ENCODE results near the gene PDCD7.

GRCh38 chr15:65110676-65111292, 22.8 kb downstream of the PDCD7 start:
- no peak for TF ChIP-seq POLR2A (IDR thresholded peaks at IDR 0.05; ENCODE audit: low read depth, low read length)
- TF ChIP-seq CTCF (conservative IDR thresholded peaks at IDR 0.05; ENCODE audit: low read depth, low read length), result no peak
- no peak for TF ChIP-seq SMC3 (IDR thresholded peaks at IDR 0.05; ENCODE audit: low read depth, low read length)
- TF ChIP-seq RCOR1 (IDR thresholded peaks at IDR 0.05; ENCODE audit: insufficient replicate concordance, low read length), result no peak
- no peak for TF ChIP-seq MAFK (IDR thresholded peaks at IDR 0.05; ENCODE audit: low read depth, low read length)
- peak; percentile 82 for TF ChIP-seq CEBPB (IDR thresholded peaks at IDR 0.05; ENCODE audit: low read depth, low read length)
- TF ChIP-seq RAD21 (IDR thresholded peaks at IDR 0.05; ENCODE audit: low read length), result no peak
- peak; percentile 11; the same call in 1 of the 2 replicates for TF ChIP-seq BHLHE40 (IDR thresholded peaks at IDR 0.05; ENCODE audit: low read depth, low read length)
- TF ChIP-seq ELK1 (IDR thresholded peaks at IDR 0.05; ENCODE audit: borderline replicate concordance, low read depth, low read length), result no peak
- peak; percentile 59 for TF ChIP-seq FOS (IDR thresholded peaks at IDR 0.05; ENCODE audit: low read depth, low read length)
- no peak for TF ChIP-seq RFX5 (IDR thresholded peaks at IDR 0.05; ENCODE audit: low read depth, low read length)
- TF ChIP-seq USF2 (IDR thresholded peaks at IDR 0.05; ENCODE audit: low read depth, low read length), result no peak
- TF ChIP-seq NFE2L2 (IDR thresholded peaks at IDR 0.05; ENCODE audit: low read depth, low read length), result no peak
